Dendritic cell treated with granulocyte-macrophage colony-stimulating factor and Interleukin-4, amounts not matched to agents 40 ng/mL and 50 ng/mL, for 4 days (primary cell): ENCODE measurements around the gene TLK2.
"Not testable (repeated sequence)": the region's sequence is repeated elsewhere in the genome, so short reads cannot be mapped to it uniquely, and the experiment has no call there.

Source experiments
- H3K27ac Mint-ChIP-seq: one replicate; pipeline ENCODE4 v1.8.0; 2022; ENCODE audit warnings: mild to moderate bottlenecking, mixed read lengths
- H3K27me3 Mint-ChIP-seq: one replicate; pipeline ENCODE4 v1.8.0; 2022; ENCODE audit warnings: mild to moderate bottlenecking, mixed read lengths
- H3K36me3 Mint-ChIP-seq: one replicate; pipeline ENCODE4 v1.8.0; 2022; ENCODE audit warnings: low read depth, mixed read lengths
- H3K4me1 Mint-ChIP-seq: one replicate; pipeline ENCODE4 v1.8.0; 2022; ENCODE audit warnings: low read depth, mixed read lengths
- H3K4me3 Mint-ChIP-seq: one replicate; pipeline ENCODE4 v1.8.0; 2022; ENCODE audit warnings: mild to moderate bottlenecking, moderate library complexity, mixed read lengths
- H3K9me3 Mint-ChIP-seq: one replicate; pipeline ENCODE4 v1.8.0; 2022; ENCODE audit warnings: mixed read lengths
- intact Hi-C: fragments of 100-400 bp; cut with micrococcal nuclease; formaldehyde crosslinking; loops from one replicate; pipeline ENCODE4 v1.15.0; 2022

The TLK2 gene

GRCh38 chr17:62612289-62612688 lies 133.7 kb downstream of the TLK2 start:
- Mint-ChIP-seq H3K4me1 (peaks cover 32% of the 10 kb centered on the region), H3K27ac (peak overlapping the region; percentile 78), H3K36me3 (peaks cover 91% of the 10 kb centered on the region), H3K4me3 (peak overlapping the region; percentile 9)
- H3K9me3 Mint-ChIP-seq, intact Hi-C loops, H3K27me3 Mint-ChIP-seq: not testable (repeated sequence)

DNA sequence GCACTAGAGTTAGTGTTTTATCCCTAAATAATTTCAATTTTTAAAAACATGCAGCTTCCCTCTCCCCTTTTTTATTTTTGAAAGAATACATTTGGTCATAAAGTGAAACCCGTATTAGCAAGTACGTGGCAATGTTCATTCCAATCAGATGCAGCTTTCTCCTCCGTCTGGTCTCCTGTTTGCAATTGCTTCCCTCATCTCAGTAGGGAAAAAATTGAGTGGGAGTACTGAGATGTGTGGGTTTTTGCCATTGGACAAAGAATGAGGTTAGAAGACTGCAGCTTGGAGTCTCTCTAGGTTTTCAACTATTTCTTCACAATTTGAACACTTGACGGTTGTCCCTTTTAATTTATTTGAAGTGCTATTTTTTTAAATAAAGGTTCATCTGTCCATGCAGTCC lies 134.5 kb downstream of the TLK2 start:
- H3K9me3 Mint-ChIP-seq, H3K27ac Mint-ChIP-seq, intact Hi-C loops, H3K27me3 Mint-ChIP-seq, H3K4me3 Mint-ChIP-seq: not testable (repeated sequence)
- Mint-ChIP-seq H3K4me1 (peaks cover 34% of the 10 kb centered on the region), H3K36me3 (peaks cover 89% of the 10 kb centered on the region)

- Mint-ChIP-seq H3K4me1 (peaks cover 26% of the 10 kb centered on the region), H3K27me3 (no peaks in the 10 kb centered on the region), H3K36me3 (peaks cover 87% of the 10 kb centered on the region), H3K4me3 (no peak overlapping the region), H3K9me3 (no peaks in the 10 kb centered on the region), H3K27ac (peak overlapping the region; percentile 45)
- intact Hi-C loops, result no loop called here
Measured at GRCh38 chr17:62614142-62614541, 135.5 kb downstream of the TLK2 start.

DNA sequence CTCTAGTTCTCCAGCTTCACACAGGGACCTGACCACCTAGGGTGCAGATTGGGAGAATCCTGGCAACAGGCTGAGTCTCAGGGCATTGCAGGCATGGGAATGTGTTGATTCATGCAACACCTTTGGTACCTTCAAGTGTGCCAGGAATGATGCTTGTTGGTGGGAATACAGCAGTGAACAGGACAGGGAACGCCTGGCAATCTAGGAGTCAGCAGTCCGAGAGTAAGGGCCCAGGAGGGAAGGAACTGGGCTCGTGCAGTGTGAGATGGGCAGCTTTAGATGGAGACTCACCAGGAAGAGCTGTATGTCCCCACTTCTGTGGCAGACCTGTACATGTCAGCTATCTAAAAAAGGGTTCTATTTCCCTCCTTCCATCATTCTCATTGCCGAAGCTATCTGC lies 136.9 kb downstream of the TLK2 start:
- no peak overlapping the region for H3K4me3 Mint-ChIP-seq
- no peaks in the 10 kb centered on the region for H3K9me3 Mint-ChIP-seq
- no peaks in the 10 kb centered on the region for H3K27me3 Mint-ChIP-seq
- H3K4me1 Mint-ChIP-seq, result peaks cover 19% of the 10 kb centered on the region
- H3K27ac Mint-ChIP-seq, result no peak overlapping the region
- intact Hi-C loops, result no loop called here
- peaks cover 73% of the 10 kb centered on the region for H3K36me3 Mint-ChIP-seq

DNA sequence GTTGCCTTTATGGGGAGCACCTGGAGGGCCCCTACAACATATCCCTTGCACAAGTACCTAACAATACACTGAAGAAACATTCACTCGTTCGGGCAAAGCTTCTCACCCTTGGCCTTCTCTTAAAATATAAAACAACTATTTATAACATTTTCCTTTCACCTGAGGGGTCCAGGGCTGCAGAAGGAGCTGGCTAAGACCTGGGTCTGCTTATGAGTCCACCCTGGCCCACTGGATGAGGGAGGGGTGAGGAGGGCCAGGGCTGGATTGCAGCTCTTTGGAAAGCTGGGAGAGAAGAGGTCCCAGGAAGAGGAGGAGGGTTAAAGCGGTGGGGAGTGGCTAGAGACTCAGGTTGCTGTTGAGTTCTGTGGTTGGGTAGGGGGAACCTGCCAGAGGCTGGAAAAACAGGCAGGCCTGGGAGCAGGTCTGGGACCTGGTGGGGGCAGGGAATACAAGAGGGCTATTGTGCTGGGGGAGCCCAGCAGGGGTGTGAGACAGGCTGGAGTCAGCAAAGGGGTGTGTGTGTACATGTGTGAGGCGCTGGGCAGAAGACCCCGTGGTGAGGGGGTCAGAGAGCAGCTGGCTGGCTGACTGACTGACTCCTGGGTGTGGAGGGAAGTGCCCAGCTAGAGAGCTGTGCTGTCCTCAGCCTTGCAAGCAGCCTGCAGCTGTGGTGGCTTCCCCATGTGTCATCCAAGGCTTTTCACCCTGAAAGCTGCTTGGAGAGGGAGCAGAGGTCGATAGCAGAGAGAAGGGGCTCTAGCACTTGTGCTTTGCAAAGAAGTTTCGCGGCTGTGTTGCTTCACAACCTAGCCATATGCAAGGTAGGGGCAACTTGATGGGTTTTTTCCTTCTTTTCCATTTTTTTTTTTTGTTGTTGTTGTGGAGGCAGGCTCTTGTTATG lies 138.6 kb downstream of the TLK2 start:
- peak overlapping the region; percentile 37 for H3K27ac Mint-ChIP-seq
- no peaks in the 10 kb centered on the region for H3K27me3 Mint-ChIP-seq
- intact Hi-C loops, result no loop called here
- no peak overlapping the region for H3K4me3 Mint-ChIP-seq
- no peaks in the 10 kb centered on the region for H3K9me3 Mint-ChIP-seq
- H3K4me1 Mint-ChIP-seq, result peaks cover 14% of the 10 kb centered on the region
- peaks cover 63% of the 10 kb centered on the region for H3K36me3 Mint-ChIP-seq

GRCh38 chr17:62617894-62618472 lies 139.4 kb downstream of the TLK2 start:
- intact Hi-C loops, result no loop called here
- peaks cover 12% of the 10 kb centered on the region for H3K4me1 Mint-ChIP-seq
- no peak overlapping the region for H3K4me3 Mint-ChIP-seq
- H3K9me3 Mint-ChIP-seq, result no peaks in the 10 kb centered on the region
- H3K27ac Mint-ChIP-seq, result peak overlapping the region; percentile 37
- H3K36me3 Mint-ChIP-seq, result peaks cover 56% of the 10 kb centered on the region
- H3K27me3 Mint-ChIP-seq, result no peaks in the 10 kb centered on the region

DNA sequence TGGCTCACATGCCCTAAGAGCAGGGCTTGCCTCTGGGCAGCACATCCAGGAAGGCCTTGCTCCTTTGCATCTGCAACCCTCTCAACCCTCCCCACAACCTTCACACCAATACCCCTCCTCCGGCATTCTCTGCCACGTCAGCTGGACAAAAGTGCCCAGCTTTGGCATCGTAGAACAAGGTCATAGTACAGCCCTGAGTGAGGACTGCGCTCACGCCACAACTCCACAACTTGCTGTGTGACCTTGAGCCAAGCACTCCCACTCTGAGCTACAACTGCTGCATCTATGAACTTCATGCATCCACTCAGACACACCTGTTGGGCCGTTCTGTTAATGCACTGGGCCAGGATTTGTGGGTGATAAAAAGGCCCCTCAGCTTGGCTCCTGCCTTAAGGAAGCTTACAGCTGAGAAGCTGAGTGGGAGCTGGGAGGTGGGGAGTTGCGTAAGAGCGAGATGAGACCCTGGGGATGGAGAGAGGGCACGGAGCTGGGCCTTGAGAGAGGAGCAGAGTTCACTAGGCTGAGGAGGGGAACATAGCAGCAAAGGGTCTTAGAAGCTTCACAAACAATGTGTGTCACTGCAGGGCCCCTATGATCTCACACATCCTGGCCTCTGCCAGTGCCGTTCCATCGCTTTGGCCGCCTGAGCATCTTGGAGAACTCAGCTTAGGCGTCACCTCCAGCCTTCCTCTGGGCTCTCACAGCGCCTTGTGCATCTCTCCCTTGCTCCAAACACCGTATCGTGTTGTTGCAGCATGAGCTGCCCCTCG lies 140.2 kb downstream of the TLK2 start:
- peaks cover 48% of the 10 kb centered on the region for H3K36me3 Mint-ChIP-seq
- no peaks in the 10 kb centered on the region for H3K27me3 Mint-ChIP-seq
- no peaks in the 10 kb centered on the region for H3K9me3 Mint-ChIP-seq
- intact Hi-C loops, result no loop called here
- no peak overlapping the region for H3K4me3 Mint-ChIP-seq
- no peak overlapping the region for H3K27ac Mint-ChIP-seq
- peaks cover 12% of the 10 kb centered on the region for H3K4me1 Mint-ChIP-seq

GRCh38 chr17:62619417-62620155 lies 141.0 kb downstream of the TLK2 start:
- intact Hi-C loops, result no loop called here
- Mint-ChIP-seq H3K27ac (no peak overlapping the region), H3K4me3 (no peak overlapping the region)

DNA sequence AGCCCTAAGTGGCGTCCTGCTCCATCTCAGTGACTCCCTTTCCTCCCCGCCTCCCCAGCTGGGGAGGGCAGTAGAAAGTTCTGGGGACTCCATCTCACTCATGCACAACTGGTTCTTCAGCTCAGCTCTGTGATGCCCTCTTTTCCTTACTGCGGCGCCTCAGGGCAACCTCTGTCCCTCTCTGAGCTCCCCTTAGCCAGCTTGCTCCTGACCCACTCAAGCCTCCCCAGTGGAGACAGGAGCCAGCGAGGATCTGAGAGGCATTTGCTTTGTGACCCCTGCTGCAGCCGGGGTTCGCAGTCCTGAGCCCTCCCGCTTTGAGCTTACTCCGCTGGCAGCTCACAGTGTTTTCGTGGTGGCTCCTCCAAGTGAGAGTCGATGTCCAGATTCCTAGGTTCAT lies 142.6 kb downstream of the TLK2 start:
- Mint-ChIP-seq H3K9me3 (no peaks in the 10 kb centered on the region), H3K4me1 (peaks cover 28% of the 10 kb centered on the region), H3K36me3 (peaks cover 26% of the 10 kb centered on the region), H3K27ac (no peak overlapping the region), H3K4me3 (no peak overlapping the region), H3K27me3 (peaks cover 4% of the 10 kb centered on the region)
- intact Hi-C loops, result no loop called here

More at GRCh38 chr17:62619417-62620155, 141.0 kb downstream of the TLK2 start:
- H3K36me3 Mint-ChIP-seq, result peaks cover 40% of the 10 kb centered on the region
- H3K27me3 Mint-ChIP-seq, result no peaks in the 10 kb centered on the region
- H3K9me3 Mint-ChIP-seq, result no peaks in the 10 kb centered on the region
- H3K4me1 Mint-ChIP-seq, result peaks cover 12% of the 10 kb centered on the region

- H3K4me1 Mint-ChIP-seq, result peaks cover 53% of the 10 kb centered on the region
- H3K9me3 Mint-ChIP-seq, result no peaks in the 10 kb centered on the region
- no peak overlapping the region for H3K4me3 Mint-ChIP-seq
- peak overlapping the region; percentile 43 for H3K27ac Mint-ChIP-seq
- peaks cover 38% of the 10 kb centered on the region for H3K27me3 Mint-ChIP-seq
- peaks cover 4% of the 10 kb centered on the region for H3K36me3 Mint-ChIP-seq
- intact Hi-C loops, result no loop called here
Measured at GRCh38 chr17:62625184-62625869, 146.7 kb downstream of the TLK2 start.

DNA sequence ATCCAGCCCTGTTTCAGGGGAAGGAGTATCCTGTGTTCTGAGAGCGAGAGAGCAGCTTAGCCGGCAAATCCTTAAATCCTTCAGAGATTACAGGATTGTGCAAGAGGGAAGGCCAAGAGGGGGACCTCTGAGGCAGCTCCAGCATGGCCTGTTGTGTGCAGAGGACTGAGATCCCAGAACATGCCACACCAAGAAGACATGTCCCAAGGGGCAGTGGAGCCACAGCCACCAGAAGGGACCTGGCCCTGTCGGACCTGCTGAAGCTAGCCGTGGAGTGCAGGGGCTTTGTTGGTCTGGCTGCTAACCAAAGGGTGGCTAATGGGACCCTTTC lies 147.2 kb downstream of the TLK2 start:
- Mint-ChIP-seq H3K27me3 (peaks cover 43% of the 10 kb centered on the region), H3K4me3 (no peak overlapping the region), H3K36me3 (peaks cover 4% of the 10 kb centered on the region), H3K4me1 (peaks cover 57% of the 10 kb centered on the region), H3K27ac (peak overlapping the region; percentile 43), H3K9me3 (no peaks in the 10 kb centered on the region)
- intact Hi-C loops, result no loop called here

DNA sequence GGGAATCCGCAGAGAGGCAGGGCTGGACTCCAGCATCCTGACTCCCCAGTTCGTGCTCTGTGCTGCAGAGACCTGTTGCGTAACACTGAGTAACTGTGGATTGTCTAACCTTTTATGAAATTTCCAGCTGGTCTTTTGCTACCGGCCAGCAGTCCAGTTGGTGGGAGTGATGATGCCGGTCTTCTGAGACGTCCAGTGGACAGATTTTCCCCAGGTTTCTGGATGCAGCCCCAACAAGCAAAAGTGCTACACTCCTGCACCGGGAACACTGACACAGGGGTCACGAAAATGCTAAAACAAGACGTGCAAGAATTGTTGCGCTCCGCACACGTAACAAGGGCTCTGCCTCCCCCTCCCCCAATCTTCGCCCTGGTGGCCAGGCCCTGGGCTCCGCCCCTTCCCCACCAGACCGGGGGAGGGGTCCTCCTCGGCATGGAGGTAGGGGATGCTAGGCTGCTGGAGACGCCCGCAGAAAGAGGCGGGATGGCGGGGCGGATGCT lies 148.1 kb downstream of the TLK2 start:
- Mint-ChIP-seq H3K27me3 (peaks cover 48% of the 10 kb centered on the region), H3K4me1 (peaks cover 56% of the 10 kb centered on the region), H3K9me3 (no peaks in the 10 kb centered on the region)

GRCh38 chr17:62627219-62627903 lies 148.7 kb downstream of the TLK2 start, which contains the start of gene MRC2:
Gene MRC2, plus strand, starts transcription at chr17:62627670. Its CDS starts 133 bp downstream, at chr17:62627803.
- H3K27me3 Mint-ChIP-seq, result peaks cover 53% of the 10 kb centered on the region
- H3K4me1 Mint-ChIP-seq, result peaks cover 56% of the 10 kb centered on the region
- intact Hi-C loops, result no loop called here

More for the DNA sequence above, 148.1 kb downstream of the TLK2 start:
- intact Hi-C loops, result no loop called here
- Mint-ChIP-seq H3K4me3 (peak overlapping the region; percentile 77), H3K36me3 (peaks cover 4% of the 10 kb centered on the region), H3K27ac (peak overlapping the region; percentile 56)

More at GRCh38 chr17:62627219-62627903, 148.7 kb downstream of the TLK2 start, which contains the start of gene MRC2:
- no peaks in the 10 kb centered on the region for H3K9me3 Mint-ChIP-seq
- H3K4me3 Mint-ChIP-seq, result peak within 1 kb of the TSS; percentile 77
- H3K27ac Mint-ChIP-seq, result peak within 1 kb of the TSS; percentile 56
- H3K36me3 Mint-ChIP-seq, result peaks cover 4% of the 10 kb centered on the region
